ENCODE measurements around the gene MYO6. TPM values are rescaled to one million over a fixed set of nuclear protein-coding genes. Genes with fewer than 3 reads are reported as not detected.

Gene MYO6
- total RNA-seq, 1 donor from 2014 or later: 105 TPM

DNA sequence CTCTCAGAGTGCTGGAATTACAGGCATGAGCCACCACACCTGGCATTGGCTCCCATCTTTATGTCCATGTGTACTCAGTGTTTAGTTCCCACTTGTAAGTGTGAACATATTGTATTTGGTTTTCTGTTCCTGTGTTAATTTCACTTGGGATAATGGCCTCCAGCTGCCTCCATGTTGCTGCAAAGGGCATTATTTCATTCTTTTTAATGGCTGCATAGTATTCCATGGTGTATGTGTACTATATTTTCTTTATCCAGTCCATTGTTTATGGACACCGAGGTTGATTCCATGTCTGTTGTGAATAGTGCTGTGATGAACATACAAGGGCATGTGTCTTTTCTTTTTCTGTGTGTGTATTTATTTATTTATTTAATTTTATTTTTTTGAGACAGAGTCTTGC is 47.7 kb downstream of the MYO6 start:
- Mint-ChIP-seq H3K4me1 (ENCODE audit: low read depth) (peaks cover 26% of the 10 kb centered on the region), H3K27ac (no peak overlapping the region), H3K9me3 (ENCODE audit: low read depth) (no peaks in the 10 kb centered on the region), H3K4me3 (ENCODE audit: low read depth) (no peak overlapping the region), H3K36me3 (ENCODE audit: insufficient read depth) (peaks cover 6% of the 10 kb centered on the region), H3K27me3 (no peaks in the 10 kb centered on the region)
- TF ChIP-seq, protein P1, sequence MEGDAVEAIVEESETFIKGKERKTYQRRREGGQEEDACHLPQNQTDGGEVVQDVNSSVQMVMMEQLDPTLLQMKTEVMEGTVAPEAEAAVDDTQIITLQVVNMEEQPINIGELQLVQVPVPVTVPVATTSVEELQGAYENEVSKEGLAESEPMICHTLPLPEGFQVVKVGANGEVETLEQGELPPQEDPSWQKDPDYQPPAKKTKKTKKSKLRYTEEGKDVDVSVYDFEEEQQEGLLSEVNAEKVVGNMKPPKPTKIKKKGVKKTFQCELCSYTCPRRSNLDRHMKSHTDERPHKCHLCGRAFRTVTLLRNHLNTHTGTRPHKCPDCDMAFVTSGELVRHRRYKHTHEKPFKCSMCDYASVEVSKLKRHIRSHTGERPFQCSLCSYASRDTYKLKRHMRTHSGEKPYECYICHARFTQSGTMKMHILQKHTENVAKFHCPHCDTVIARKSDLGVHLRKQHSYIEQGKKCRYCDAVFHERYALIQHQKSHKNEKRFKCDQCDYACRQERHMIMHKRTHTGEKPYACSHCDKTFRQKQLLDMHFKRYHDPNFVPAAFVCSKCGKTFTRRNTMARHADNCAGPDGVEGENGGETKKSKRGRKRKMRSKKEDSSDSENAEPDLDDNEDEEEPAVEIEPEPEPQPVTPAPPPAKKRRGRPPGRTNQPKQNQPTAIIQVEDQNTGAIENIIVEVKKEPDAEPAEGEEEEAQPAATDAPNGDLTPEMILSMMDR (IDR thresholded peaks at IDR 0.05; ENCODE audit: unreplicated experiment): no peak
- DNase-seq (ENCODE audit: low spot score, unreplicated experiment): no peak

DNA sequence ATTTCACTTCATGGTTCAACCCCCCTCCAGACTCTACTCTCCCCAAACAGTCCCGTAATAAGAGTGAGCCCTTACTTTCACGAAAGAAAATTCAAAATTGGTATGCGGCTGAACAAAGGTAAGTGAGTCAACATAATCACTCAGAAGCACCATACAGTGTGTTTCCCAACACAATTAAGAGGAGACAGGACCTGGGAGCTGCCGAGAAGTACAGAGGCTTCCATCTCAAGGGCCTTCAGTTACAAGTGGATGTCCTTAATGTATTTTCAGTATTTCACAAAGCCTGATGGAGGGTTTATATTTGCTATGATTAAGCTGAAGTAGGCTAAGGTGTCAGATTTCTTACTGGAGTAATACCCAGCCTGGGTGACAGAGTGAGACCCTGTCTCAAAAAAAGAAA is 51.1 kb downstream of the MYO6 start:
- DNase-seq (ENCODE audit: low spot score, unreplicated experiment): no peak
- no peaks in the 10 kb centered on the region for H3K27me3 Mint-ChIP-seq
- H3K9me3 Mint-ChIP-seq (ENCODE audit: low read depth): no peaks in the 10 kb centered on the region
- peaks cover 6% of the 10 kb centered on the region for H3K36me3 Mint-ChIP-seq (ENCODE audit: insufficient read depth)
- peak overlapping the region; percentile 41 for H3K27ac Mint-ChIP-seq
- H3K4me1 Mint-ChIP-seq (ENCODE audit: low read depth): peaks cover 14% of the 10 kb centered on the region
- no peak overlapping the region for H3K4me3 Mint-ChIP-seq (ENCODE audit: low read depth)
- TF ChIP-seq, protein P1 (IDR thresholded peaks at IDR 0.05; ENCODE audit: unreplicated experiment): no peak

DNA sequence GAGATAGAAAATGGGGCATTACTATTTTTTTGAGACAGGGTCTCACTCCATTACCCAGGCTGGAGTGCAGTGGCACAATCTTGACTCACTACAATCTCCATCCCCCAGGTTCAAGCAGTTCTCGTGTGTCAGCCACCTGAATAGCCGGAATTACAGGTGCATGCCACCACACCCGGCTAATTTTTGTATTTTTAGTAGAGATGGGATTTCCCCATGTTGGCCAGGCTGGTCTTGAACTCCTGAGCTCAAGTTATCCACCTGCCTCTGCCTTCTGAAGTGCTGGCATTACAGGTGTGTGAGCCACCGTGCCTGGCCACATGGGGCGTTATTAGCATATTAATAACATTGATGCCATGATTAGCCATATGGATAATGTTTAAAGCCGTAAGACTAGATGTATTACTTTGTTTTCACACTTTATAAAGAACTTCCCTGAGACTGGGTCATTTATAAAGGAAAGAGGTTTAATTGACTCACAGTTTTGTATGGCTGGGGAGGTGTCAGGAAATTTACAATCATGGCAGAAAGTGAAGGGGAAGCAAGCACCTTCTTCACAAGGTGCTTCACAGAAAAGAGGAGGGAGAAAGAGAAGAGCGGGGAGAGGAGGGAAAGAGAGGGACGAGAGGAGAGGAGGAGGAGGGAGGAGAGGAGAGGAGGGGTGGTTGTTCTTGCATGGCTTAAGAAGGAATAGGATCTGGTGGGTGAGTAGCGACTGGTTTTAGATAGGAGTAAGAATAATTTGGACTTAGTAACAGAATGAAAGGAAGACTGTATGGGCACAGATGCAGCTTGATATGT is 51.9 kb downstream of the MYO6 start:
- Mint-ChIP-seq H3K4me3 (ENCODE audit: low read depth) (no peak overlapping the region), H3K36me3 (ENCODE audit: insufficient read depth) (peaks cover 7% of the 10 kb centered on the region), H3K27me3 (no peaks in the 10 kb centered on the region), H3K9me3 (ENCODE audit: low read depth) (no peaks in the 10 kb centered on the region), H3K4me1 (ENCODE audit: low read depth) (peaks cover 7% of the 10 kb centered on the region), H3K27ac (peak overlapping the region; percentile 41)
- TF ChIP-seq, protein P1 (IDR thresholded peaks at IDR 0.05; ENCODE audit: unreplicated experiment): no peak
- DNase-seq (ENCODE audit: low spot score, unreplicated experiment): no peak

DNA sequence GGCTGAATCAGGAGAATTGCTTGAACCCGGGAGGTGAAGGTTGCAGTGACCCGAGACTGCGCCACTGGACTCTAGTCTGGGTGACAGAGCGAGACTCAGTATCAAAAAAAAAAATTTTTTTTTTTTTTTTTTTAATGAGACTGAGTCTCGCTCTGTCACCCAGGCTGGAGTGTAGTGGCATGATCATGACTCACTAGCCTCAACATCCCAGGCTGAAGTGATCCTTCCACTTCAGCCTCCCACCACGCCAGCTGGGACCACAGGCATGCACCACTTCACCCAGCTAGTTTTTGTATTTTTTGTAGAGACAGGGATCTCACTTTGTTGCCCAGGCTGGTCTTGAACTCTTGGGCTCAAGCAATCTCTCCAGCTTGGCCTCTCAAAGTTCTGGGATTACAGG is 53.3 kb downstream of the MYO6 start:
- no peaks in the 10 kb centered on the region for H3K27me3 Mint-ChIP-seq
- DNase-seq (ENCODE audit: low spot score, unreplicated experiment): no peak
- TF ChIP-seq, protein P1 (IDR thresholded peaks at IDR 0.05; ENCODE audit: unreplicated experiment): no peak
- peaks cover 7% of the 10 kb centered on the region for H3K4me1 Mint-ChIP-seq (ENCODE audit: low read depth)
- no peak overlapping the region for H3K27ac Mint-ChIP-seq
- H3K9me3 Mint-ChIP-seq (ENCODE audit: low read depth): peaks cover 7% of the 10 kb centered on the region
- H3K4me3 Mint-ChIP-seq (ENCODE audit: low read depth): no peak overlapping the region
- peaks cover 14% of the 10 kb centered on the region for H3K36me3 Mint-ChIP-seq (ENCODE audit: insufficient read depth)

DNA sequence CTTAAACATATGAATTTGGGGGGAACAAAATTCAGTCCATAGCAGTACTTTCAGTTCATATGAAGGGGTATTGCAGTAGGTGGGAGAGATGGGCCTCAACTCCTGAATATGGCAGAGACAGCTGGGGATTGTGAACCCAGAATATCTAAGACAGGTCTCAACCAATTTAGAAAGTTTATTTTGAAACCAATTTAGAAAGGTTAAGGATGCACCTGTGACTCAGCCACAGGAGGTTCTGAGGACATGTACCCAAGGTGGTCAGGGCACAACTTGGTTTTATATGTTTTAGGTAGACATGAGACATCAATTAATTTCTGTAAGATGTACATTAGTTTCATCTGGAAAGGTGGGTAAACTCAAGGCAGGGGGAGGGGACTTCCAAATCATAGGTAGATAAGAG is 59.5 kb downstream of the MYO6 start:
- Mint-ChIP-seq H3K27me3 (no peaks in the 10 kb centered on the region), H3K4me1 (ENCODE audit: low read depth) (peaks cover 9% of the 10 kb centered on the region), H3K9me3 (ENCODE audit: low read depth) (peaks cover 25% of the 10 kb centered on the region), H3K4me3 (ENCODE audit: low read depth) (no peak overlapping the region), H3K27ac (peak overlapping the region; percentile 51), H3K36me3 (ENCODE audit: insufficient read depth) (peaks cover 35% of the 10 kb centered on the region)
- no peak for DNase-seq (ENCODE audit: low spot score, unreplicated experiment)
- TF ChIP-seq, protein P1 (IDR thresholded peaks at IDR 0.05; ENCODE audit: unreplicated experiment): no peak
